GM23338 (cell line): ENCODE data around the gene OR51A7. TPM values are rescaled to one million over a fixed set of nuclear protein-coding genes. Genes with fewer than 3 reads are reported as not detected.

Source experiments
- CREB1 ChIP-seq: fragments of 250-450 bp; sonication (Bioruptor Pico); IDR thresholded peaks from 2 replicates; pipeline ENCODE4 v1.5.0; 2020; ENCODE audit warnings: low read depth, mild to moderate bottlenecking, moderate library complexity
- EZH2phosphoT487 ChIP-seq: fragments of 200-600 bp; sonication (generic); IDR thresholded peaks from one replicate; pipeline ENCODE4 v1.8.1; 2018; ENCODE audit warnings: antibody characterized with exemption; ENCODE audit not compliant: unreplicated experiment
- NANOG ChIP-seq: IDR thresholded peaks from 2 replicates; pipeline ENCODE4 v1.6.1; 2016; ENCODE audit warnings: antibody characterized with exemption, borderline replicate concordance
- polyA plus RNA-seq: library from polyadenylated mRNA; unstranded; fragments of >200 nt; fragmentation: Nextera tagmentation; extraction: Ambion mirVana; gene quantifications from 2 replicates; pipeline ENCODE4 v1.2.1, GENCODE V29; 2016
- total RNA-seq: library from RNA; depleted of rRNA; stranded (reverse); fragments of >200 nt; shearing (Covaris generic); gene quantifications from 2 replicates; pipeline ENCODE4 v1.2.3, GENCODE V29; 2014; rRNA removed

The OR51A7 gene
- total and polyA plus RNA-seq, 2 experiments from 2014 or later, result not detected

DNA sequence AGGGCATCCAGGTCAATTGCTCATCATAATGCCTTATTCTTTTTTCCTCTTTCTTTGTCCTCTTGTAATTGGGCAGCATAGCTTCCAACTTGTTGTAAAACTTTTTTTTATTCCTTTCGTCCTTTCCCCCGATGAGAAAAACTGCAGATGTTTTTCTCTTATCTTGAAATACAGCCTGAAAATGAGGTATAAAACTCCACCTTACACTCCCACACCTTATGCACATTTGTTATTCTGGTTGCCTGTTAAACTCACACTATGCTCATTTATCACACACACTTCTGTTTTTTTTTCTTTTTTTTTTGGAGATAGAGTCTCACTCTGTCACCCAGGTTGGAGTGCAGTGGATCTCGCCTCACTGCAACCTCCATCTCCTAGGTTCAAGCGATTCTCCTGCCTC lies 53.8 kb downstream of the OR51A7 start (continued):
- no peak for TF ChIP-seq EZH2phosphoT487
- no peak for TF ChIP-seq NANOG
- TF ChIP-seq CREB1 (CRISPR knock-in tag), result no peak

Other genes with a start within 250 kb of the OR51A7 start
- not detected in 2 replicates for gene OR51E2, start 205.9 kb upstream of the OR51A7 start, total RNA-seq
- not detected in 2 replicates for gene OR51E2, start 205.9 kb upstream of the OR51A7 start, polyA plus RNA-seq
- 0.19 TPM in 1 of 2 replicates, not detected in the other for gene MMP26, start 199.0 kb upstream of the OR51A7 start, total RNA-seq
- not detected in 2 replicates for gene MMP26, start 199.0 kb upstream of the OR51A7 start, polyA plus RNA-seq
- not detected in 2 replicates for gene OR51F1, start 133.8 kb upstream of the OR51A7 start, total RNA-seq
- not detected in 2 replicates for gene OR51F1, start 133.8 kb upstream of the OR51A7 start, polyA plus RNA-seq
- gene OR52R1, start 99.4 kb upstream of the OR51A7 start, total RNA-seq, result not detected in 2 replicates
- gene OR52R1, start 99.4 kb upstream of the OR51A7 start, polyA plus RNA-seq, result not detected in 2 replicates
- gene OR51F2, start 82.5 kb upstream of the OR51A7 start, total RNA-seq, result not detected in 2 replicates
- gene OR51F2, start 82.5 kb upstream of the OR51A7 start, polyA plus RNA-seq, result not detected in 2 replicates
- not detected in 2 replicates for gene OR51S1, start 54.6 kb upstream of the OR51A7 start, total RNA-seq
- gene OR51S1, start 54.6 kb upstream of the OR51A7 start, polyA plus RNA-seq, result not detected in 2 replicates
- not detected in 2 replicates for gene OR51T1, start 21.9 kb upstream of the OR51A7 start, total RNA-seq
- not detected in 2 replicates for gene OR51T1, start 21.9 kb upstream of the OR51A7 start, polyA plus RNA-seq
- not detected in 2 replicates for gene OR51G2, start 15.6 kb downstream of the OR51A7 start, total RNA-seq
- not detected in 2 replicates for gene OR51G2, start 15.6 kb downstream of the OR51A7 start, polyA plus RNA-seq
- gene OR51G1, start 20.6 kb downstream of the OR51A7 start, total RNA-seq, result not detected in 2 replicates
- not detected in 2 replicates for gene OR51G1, start 20.6 kb downstream of the OR51A7 start, polyA plus RNA-seq
- gene OR51A4, start 43.8 kb downstream of the OR51A7 start, total RNA-seq, result not detected in 2 replicates
- not detected in 2 replicates for gene OR51A4, start 43.8 kb downstream of the OR51A7 start, polyA plus RNA-seq
- gene OR51A2, start 51.9 kb downstream of the OR51A7 start, total RNA-seq, result not detected in 2 replicates
- not detected in 2 replicates for gene OR51A2, start 51.9 kb downstream of the OR51A7 start, polyA plus RNA-seq
- not detected in 2 replicates for gene OR51L1, start 91.1 kb downstream of the OR51A7 start, total RNA-seq
- not detected in 2 replicates for gene OR51L1, start 91.1 kb downstream of the OR51A7 start, polyA plus RNA-seq
- gene OR52J3, start 142.7 kb downstream of the OR51A7 start, total RNA-seq, result not detected in 2 replicates
- gene OR52J3, start 142.7 kb downstream of the OR51A7 start, polyA plus RNA-seq, result not detected in 2 replicates
- gene OR52E2, start 155.8 kb downstream of the OR51A7 start, total RNA-seq, result not detected in 2 replicates
- not detected in 2 replicates for gene OR52E2, start 155.8 kb downstream of the OR51A7 start, polyA plus RNA-seq
- gene OR52E1, start 165.8 kb downstream of the OR51A7 start, total RNA-seq, result not detected in 2 replicates
- gene OR52E1, start 165.8 kb downstream of the OR51A7 start, polyA plus RNA-seq, result not detected in 2 replicates
- gene OR52A5, start 234.6 kb downstream of the OR51A7 start, total RNA-seq, result 0.24 and 0.39 TPM in 2 replicates
- gene OR52A5, start 234.6 kb downstream of the OR51A7 start, polyA plus RNA-seq, result 0.05 and 0.11 TPM in 2 replicates